Liver (tissue), 3 donors: ENCODE results near the gene TUBGCP6.

Experiments used
- EGR1 ChIP-seq, 2 donors: IDR thresholded peaks; 2 replicates each; pipeline ENCODE4 v1.6.1; 2016 to 2018; ENCODE audit warnings: antibody characterized with exemption in 2 of 2, low read depth in 2 of 2
- RAD21 ChIP-seq, 2 donors: IDR thresholded peaks; 2 replicates each; pipeline ENCODE4 v1.6.1; 2016; ENCODE audit warnings: antibody characterized with exemption in 2 of 2, mild to moderate bottlenecking in 2 of 2
- TAF1 ChIP-seq: conservative IDR thresholded peaks from 2 replicates; pipeline ENCODE4 v1.6.1; 2016; ENCODE audit warnings: antibody characterized with exemption, mild to moderate bottlenecking
- TF ChIP-seq, protein P1 (sequence below): fragments of 150-350 bp; IDR thresholded peaks from 2 replicates; pipeline ENCODE4 v1.5.1; 2017; ENCODE audit warnings: improper control_type of control experiment, low read depth, low read length; ENCODE audit not compliant: missing input control
- TF ChIP-seq, protein P2 (sequence below): IDR thresholded peaks from 2 replicates; pipeline ENCODE4 v1.6.1; 2016; ENCODE audit warnings: antibody characterized with exemption, mild to moderate bottlenecking
- TF ChIP-seq, protein P3 (sequence below): IDR thresholded peaks from 2 replicates; pipeline ENCODE4 v1.6.1; 2016; ENCODE audit warnings: antibody characterized with exemption
- TF ChIP-seq, protein P4 (sequence below): IDR thresholded peaks from 2 replicates; pipeline ENCODE4 v1.6.1; 2016; ENCODE audit warnings: antibody characterized with exemption
- donor health status: healthy.
- donor health status: healthy.

DNA sequence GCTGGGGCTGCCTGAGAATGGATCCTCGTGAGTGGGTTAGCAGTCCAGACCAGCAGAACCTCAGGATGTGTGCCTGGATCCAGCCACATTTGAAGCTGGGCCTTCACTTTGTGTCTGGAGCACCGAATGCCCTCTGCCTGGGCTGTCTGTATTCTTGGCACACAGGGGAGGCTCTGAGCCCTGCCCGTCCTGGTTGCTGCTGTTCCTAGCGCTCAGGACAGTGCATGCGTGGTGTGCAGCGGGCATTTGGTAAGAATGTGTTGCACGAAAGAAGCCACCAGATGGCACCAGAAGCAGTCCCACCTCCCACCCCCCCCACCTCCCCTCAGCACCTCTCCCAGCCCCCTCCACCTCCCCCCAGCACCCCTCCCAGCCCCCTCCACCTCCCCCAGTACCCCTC, 29.5 kb upstream of the TUBGCP6 start:
- TF ChIP-seq TAF1 = no peak
- TF ChIP-seq, protein P1, sequence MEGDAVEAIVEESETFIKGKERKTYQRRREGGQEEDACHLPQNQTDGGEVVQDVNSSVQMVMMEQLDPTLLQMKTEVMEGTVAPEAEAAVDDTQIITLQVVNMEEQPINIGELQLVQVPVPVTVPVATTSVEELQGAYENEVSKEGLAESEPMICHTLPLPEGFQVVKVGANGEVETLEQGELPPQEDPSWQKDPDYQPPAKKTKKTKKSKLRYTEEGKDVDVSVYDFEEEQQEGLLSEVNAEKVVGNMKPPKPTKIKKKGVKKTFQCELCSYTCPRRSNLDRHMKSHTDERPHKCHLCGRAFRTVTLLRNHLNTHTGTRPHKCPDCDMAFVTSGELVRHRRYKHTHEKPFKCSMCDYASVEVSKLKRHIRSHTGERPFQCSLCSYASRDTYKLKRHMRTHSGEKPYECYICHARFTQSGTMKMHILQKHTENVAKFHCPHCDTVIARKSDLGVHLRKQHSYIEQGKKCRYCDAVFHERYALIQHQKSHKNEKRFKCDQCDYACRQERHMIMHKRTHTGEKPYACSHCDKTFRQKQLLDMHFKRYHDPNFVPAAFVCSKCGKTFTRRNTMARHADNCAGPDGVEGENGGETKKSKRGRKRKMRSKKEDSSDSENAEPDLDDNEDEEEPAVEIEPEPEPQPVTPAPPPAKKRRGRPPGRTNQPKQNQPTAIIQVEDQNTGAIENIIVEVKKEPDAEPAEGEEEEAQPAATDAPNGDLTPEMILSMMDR = peak; percentile 36
- TF ChIP-seq, protein P2, sequence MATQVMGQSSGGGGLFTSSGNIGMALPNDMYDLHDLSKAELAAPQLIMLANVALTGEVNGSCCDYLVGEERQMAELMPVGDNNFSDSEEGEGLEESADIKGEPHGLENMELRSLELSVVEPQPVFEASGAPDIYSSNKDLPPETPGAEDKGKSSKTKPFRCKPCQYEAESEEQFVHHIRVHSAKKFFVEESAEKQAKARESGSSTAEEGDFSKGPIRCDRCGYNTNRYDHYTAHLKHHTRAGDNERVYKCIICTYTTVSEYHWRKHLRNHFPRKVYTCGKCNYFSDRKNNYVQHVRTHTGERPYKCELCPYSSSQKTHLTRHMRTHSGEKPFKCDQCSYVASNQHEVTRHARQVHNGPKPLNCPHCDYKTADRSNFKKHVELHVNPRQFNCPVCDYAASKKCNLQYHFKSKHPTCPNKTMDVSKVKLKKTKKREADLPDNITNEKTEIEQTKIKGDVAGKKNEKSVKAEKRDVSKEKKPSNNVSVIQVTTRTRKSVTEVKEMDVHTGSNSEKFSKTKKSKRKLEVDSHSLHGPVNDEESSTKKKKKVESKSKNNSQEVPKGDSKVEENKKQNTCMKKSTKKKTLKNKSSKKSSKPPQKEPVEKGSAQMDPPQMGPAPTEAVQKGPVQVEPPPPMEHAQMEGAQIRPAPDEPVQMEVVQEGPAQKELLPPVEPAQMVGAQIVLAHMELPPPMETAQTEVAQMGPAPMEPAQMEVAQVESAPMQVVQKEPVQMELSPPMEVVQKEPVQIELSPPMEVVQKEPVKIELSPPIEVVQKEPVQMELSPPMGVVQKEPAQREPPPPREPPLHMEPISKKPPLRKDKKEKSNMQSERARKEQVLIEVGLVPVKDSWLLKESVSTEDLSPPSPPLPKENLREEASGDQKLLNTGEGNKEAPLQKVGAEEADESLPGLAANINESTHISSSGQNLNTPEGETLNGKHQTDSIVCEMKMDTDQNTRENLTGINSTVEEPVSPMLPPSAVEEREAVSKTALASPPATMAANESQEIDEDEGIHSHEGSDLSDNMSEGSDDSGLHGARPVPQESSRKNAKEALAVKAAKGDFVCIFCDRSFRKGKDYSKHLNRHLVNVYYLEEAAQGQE = no peak
- TF ChIP-seq EGR1 (IDR thresholded peaks at IDR 0.05; ENCODE audit: low read depth in 2 of 2) = no peak
- TF ChIP-seq, protein P3, sequence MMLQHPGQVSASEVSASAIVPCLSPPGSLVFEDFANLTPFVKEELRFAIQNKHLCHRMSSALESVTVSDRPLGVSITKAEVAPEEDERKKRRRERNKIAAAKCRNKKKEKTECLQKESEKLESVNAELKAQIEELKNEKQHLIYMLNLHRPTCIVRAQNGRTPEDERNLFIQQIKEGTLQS = no peak
- TF ChIP-seq RAD21 (IDR thresholded peaks at IDR 0.05) = peak in 1 of 2 donors; percentile 69
- TF ChIP-seq, protein P4, sequence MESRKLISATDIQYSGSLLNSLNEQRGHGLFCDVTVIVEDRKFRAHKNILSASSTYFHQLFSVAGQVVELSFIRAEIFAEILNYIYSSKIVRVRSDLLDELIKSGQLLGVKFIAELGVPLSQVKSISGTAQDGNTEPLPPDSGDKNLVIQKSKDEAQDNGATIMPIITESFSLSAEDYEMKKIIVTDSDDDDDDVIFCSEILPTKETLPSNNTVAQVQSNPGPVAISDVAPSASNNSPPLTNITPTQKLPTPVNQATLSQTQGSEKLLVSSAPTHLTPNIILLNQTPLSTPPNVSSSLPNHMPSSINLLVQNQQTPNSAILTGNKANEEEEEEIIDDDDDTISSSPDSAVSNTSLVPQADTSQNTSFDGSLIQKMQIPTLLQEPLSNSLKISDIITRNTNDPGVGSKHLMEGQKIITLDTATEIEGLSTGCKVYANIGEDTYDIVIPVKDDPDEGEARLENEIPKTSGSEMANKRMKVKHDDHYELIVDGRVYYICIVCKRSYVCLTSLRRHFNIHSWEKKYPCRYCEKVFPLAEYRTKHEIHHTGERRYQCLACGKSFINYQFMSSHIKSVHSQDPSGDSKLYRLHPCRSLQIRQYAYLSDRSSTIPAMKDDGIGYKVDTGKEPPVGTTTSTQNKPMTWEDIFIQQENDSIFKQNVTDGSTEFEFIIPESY = no peak
